K562 (cell line): ENCODE results near the gene EIF3K. TPM values are rescaled to one million over a fixed set of nuclear protein-coding genes. Genes with fewer than 3 reads are reported as not detected.

Experiments used
- ATAC-seq: fragments of 200-7000 bp; cut with Tn5 transposase; 3 replicates; pipeline ENCODE4 v1.9.1; 2020; ENCODE audit warnings: moderate library complexity
- BruUV-seq: library from RNA; stranded (reverse); fragments of 400-500 nt; replicated peaks from 2 replicates; lab custom pipeline; 2021; lab: Mats Ljungman, UMichigan
- CTCF ChIA-PET: fragments of 300-600 bp; formaldehyde crosslinking; extraction: SDS; loops from one replicate; lab custom pipeline; 2021; ENCODE audit warnings: low intra/inter-chr PET ratio; lab: Yijun Ruan, JAX
- POLR2A ChIA-PET: fragments of 300-600, 350-650 bp; sonication (Branson Sonifier 250); formaldehyde crosslinking; extraction: SDS; loops from one replicate; lab custom pipeline; 2021; ENCODE audit warnings: antibody characterized with exemption, inconsistent platforms; lab: Yijun Ruan, JAX
- DNase-seq, 4 experiments: peaks; one replicate each; pipeline versions ENCODE4 v3.0.0 to v3.0.0-alpha.2; 2011 to 2018; ENCODE audit warnings: low spot score in 3 of 4, mixed read lengths in 3 of 4; ENCODE audit errors: extremely low read depth in 1 of 4
- FAIRE-seq: peaks from 2 replicates; lab custom pipeline; 2011; peaks lifted over from hg19 to GRCh38; lab: Jason Lieb, UNC
- H2AFZ ChIP-seq: 2 replicates; pipeline ENCODE4 v1.6.0; 2011; ENCODE audit warnings: low read depth, low read length, control low read depth, inconsistent platforms
- H3K27ac ChIP-seq: fragments of 200-600 bp; 3 replicates; pipeline ENCODE4 v1.8.0; 2011; ENCODE audit warnings: low read depth, mild to moderate bottlenecking, control low read depth, inconsistent platforms, low read length, moderate library complexity, mixed read lengths; ENCODE audit errors: extremely low read depth
- H3K27me3 ChIP-seq, 2 experiments: fragments of 300-600 bp in 1 of 2; 2 replicates in 1 of 2; 3 replicates in 1 of 2; pipeline versions ENCODE4 v1.6.0 to v1.8.0; 2011; ENCODE audit warnings: inconsistent platforms in 2 of 2, low read length in 2 of 2, mild to moderate bottlenecking in 1 of 2, mixed read lengths in 1 of 2, moderate library complexity in 1 of 2; ENCODE audit not compliant: control insufficient read depth in 2 of 2, insufficient read depth in 2 of 2
- H3K36me3 ChIP-seq: fragments of 300-600 bp; 3 replicates; pipeline ENCODE4 v1.8.0; 2011; ENCODE audit warnings: mild to moderate bottlenecking, low read length, inconsistent platforms; ENCODE audit not compliant: control insufficient read depth, insufficient read depth
- H3K4me1 ChIP-seq, 2 experiments: fragments of 200-600 bp in 1 of 2; replicated peaks in 1 of 2; 2 replicates in 1 of 2; 3 replicates in 1 of 2; pipeline versions ENCODE4 v1.5.1 to v1.8.0; 2011; ENCODE audit warnings: inconsistent platforms in 2 of 2, low read length in 2 of 2, mild to moderate bottlenecking in 1 of 2, mixed read lengths in 1 of 2, moderate library complexity in 1 of 2; ENCODE audit not compliant: control insufficient read depth in 2 of 2, insufficient read depth in 2 of 2
- H3K4me2 ChIP-seq: 2 replicates; pipeline ENCODE4 v1.6.1; 2011; ENCODE audit warnings: low read length, control low read depth, inconsistent platforms, mixed read lengths; ENCODE audit not compliant: insufficient read depth
- H3K4me3 ChIP-seq: fragments of 200-600 bp; sonication (generic), shearing (Covaris generic); 2 replicates; pipeline ENCODE4 v1.5.1; 2016; ENCODE audit warnings: control low read depth, inconsistent platforms
- H3K79me2 ChIP-seq: fragments of 200-600 bp; 3 replicates; pipeline ENCODE4 v1.8.0; 2011; ENCODE audit warnings: low read length, inconsistent platforms; ENCODE audit not compliant: control insufficient read depth, insufficient read depth
- H3K9ac ChIP-seq, 2 experiments: 2 replicates each; pipeline versions ENCODE4 v1.6.0 to v1.6.1; 2011; ENCODE audit warnings: low read depth in 2 of 2, low read length in 2 of 2, control low read depth in 1 of 2, inconsistent platforms in 1 of 2, mild to moderate bottlenecking in 1 of 2, mixed read lengths in 1 of 2; ENCODE audit not compliant: insufficient read depth in 1 of 2
- H3K9me1 ChIP-seq: one replicate; pipeline ENCODE4 v1.6.0; 2011; ENCODE audit warnings: inconsistent platforms, mild to moderate bottlenecking, low read length, moderate library complexity; ENCODE audit not compliant: control insufficient read depth, insufficient read depth
- H3K9me3 ChIP-seq: replicated peaks from 2 replicates; pipeline ENCODE4 v1.5.1; 2011; ENCODE audit warnings: low read depth, low read length, inconsistent platforms; ENCODE audit not compliant: control insufficient read depth, insufficient read depth
- H4K20me1 ChIP-seq: replicated peaks from 2 replicates; pipeline ENCODE4 v1.6.1; 2011; ENCODE audit warnings: low read length, inconsistent platforms, mixed read lengths; ENCODE audit not compliant: control insufficient read depth, insufficient read depth
- BCLAF1 ChIP-seq, 2 experiments: fragments of 450-650 bp in 1 of 2; IDR thresholded peaks; 2 replicates each; pipeline ENCODE4 v1.6.1; 2011 to 2017; ENCODE audit warnings: low read depth in 2 of 2, antibody characterized with exemption in 1 of 2, borderline replicate concordance in 1 of 2, low read length in 1 of 2, mild to moderate bottlenecking in 1 of 2, mixed read lengths in 1 of 2; ENCODE audit not compliant: control insufficient read depth in 1 of 2
- BHLHE40 ChIP-seq: IDR thresholded peaks from 2 replicates; pipeline ENCODE4 v1.6.1; 2011; ENCODE audit warnings: low read length, improper control_type of control experiment
- CREB3L1 ChIP-seq: fragments of 450-650 bp; IDR thresholded peaks from 2 replicates; pipeline ENCODE4 v1.6.1; 2014; ENCODE audit warnings: low read depth, mild to moderate bottlenecking, moderate library complexity, borderline replicate concordance
- DEAF1 ChIP-seq: fragments of 450-650 bp; formaldehyde crosslinking; IDR thresholded peaks from 2 replicates; pipeline ENCODE4 v1.4.0; 2020; ENCODE audit warnings: mild to moderate bottlenecking, moderate library complexity
- ERF ChIP-seq: fragments of 450-650 bp; formaldehyde crosslinking; IDR thresholded peaks from 2 replicates; pipeline ENCODE4 v1.4.0; 2020; ENCODE audit warnings: mild to moderate bottlenecking, mixed read lengths
- FOXJ2 ChIP-seq: fragments of 200-800 bp; sonication (Bioruptor generic); IDR thresholded peaks from 2 replicates; pipeline ENCODE4 v1.6.1; 2016; ENCODE audit warnings: missing genetic modification characterization, missing compliant biosample characterization
- POU5F1 ChIP-seq: fragments of 150-350 bp; IDR thresholded peaks from 2 replicates; pipeline ENCODE4 v1.6.1; 2014; ENCODE audit warnings: borderline replicate concordance, low read length, low read depth, mild to moderate bottlenecking; ENCODE audit not compliant: partially characterized antibody
- RCOR1 ChIP-seq, 2 experiments: IDR thresholded peaks; 2 replicates each; pipeline ENCODE4 v1.6.1; 2012; ENCODE audit warnings: low read depth in 2 of 2, low read length in 2 of 2, borderline replicate concordance in 1 of 2, improper control_type of control experiment in 1 of 2
- TEAD4 ChIP-seq, 2 experiments: sonication (generic) in 1 of 2; formaldehyde crosslinking in 1 of 2; IDR thresholded peaks; 2 replicates each; pipeline versions ENCODE4 v1.6.1 to v1.8.0; 2012 to 2022; ENCODE audit warnings: borderline replicate concordance in 1 of 2, inconsistent platforms in 1 of 2, low read length in 1 of 2, mild to moderate bottlenecking in 1 of 2, missing genetic modification reagents in 1 of 2
- ZC3H8 ChIP-seq: fragments of 450-650 bp; IDR thresholded peaks from 2 replicates; pipeline ENCODE4 v1.6.1; 2017
- ZNF212 ChIP-seq: fragments of 450-650 bp; formaldehyde crosslinking; IDR thresholded peaks from 2 replicates; pipeline ENCODE4 v1.4.0; 2020; ENCODE audit warnings: mild to moderate bottlenecking
- ZNF639 ChIP-seq, 2 experiments: fragments of 200-800 bp in 1 of 2; sonication (Bioruptor generic) in 1 of 2; sonication (generic) in 1 of 2; formaldehyde crosslinking in 1 of 2; IDR thresholded peaks in 1 of 2; conservative IDR thresholded peaks in 1 of 2; 2 replicates each; pipeline versions ENCODE4 v1.5.0 to v1.6.1; 2016 to 2020; ENCODE audit warnings: missing compliant biosample characterization in 1 of 2, missing genetic modification characterization in 1 of 2, missing genetic modification reagents in 1 of 2
- WGBS: fragments of 100-300 bp; shearing (Covaris generic); methylation state at CpG from one replicate; pipeline ENCODE4 v1.1.6; 2016; ENCODE audit warnings: low coverage, mixed read lengths; ENCODE audit not compliant: insufficient coverage; ENCODE audit errors: missing lambda C conversion rate; 5-methylcytosine and 5-hydroxymethylcytosine counted together
- in situ Hi-C: fragments of 300-500 bp; cut with MboI; formaldehyde crosslinking; loops from 4 replicates; pipeline ENCODE4 v1.15.0; 2018; ENCODE audit warnings: inconsistent platforms, mixed read lengths
- intact Hi-C: fragments of 100-400 bp; cut with micrococcal nuclease; formaldehyde crosslinking; loops from 2 replicates; pipeline ENCODE4 v1.14.2; 2022
- polyA plus RNA-seq, 8 experiments: library from polyadenylated mRNA; depleted of rRNA in 4 of 8; stranded (reverse) in 5 of 8; unstranded in 3 of 8; fragments of >200 nt; fragmentation: Nextera tagmentation in 2 of 8; fragmentation: Illumina TruSeq in 1 of 8; extraction: Ambion mirVana in 2 of 8; extraction: Trizol in 1 of 8; gene quantifications; 2 replicates each; pipeline versions ENCODE4 v1.2.1 to v1.2.3, GENCODE V29; 2011 to 2014; ENCODE audit warnings: inconsistent platforms in 1 of 8, missing spikeins in 1 of 8
- total RNA-seq, 7 experiments: library from RNA; depleted of rRNA in 6 of 7; stranded (reverse); fragments of >200 nt in 6 of 7; fragmentation: Illumina TruSeq in 2 of 7; extraction: Trizol in 2 of 7; gene quantifications; 2 replicates each; pipeline versions ENCODE4 v1.2.1 to v1.2.3, GENCODE V29; 2011 to 2021; ENCODE audit warnings: low replicate concordance in 1 of 7

The EIF3K gene
- total and polyA plus RNA-seq, 9 of the 15 experiments (the other 6 are each of a cell fraction or from before 2014, with no cell fraction given) = 387 to 1,827 (median 733) TPM

DNA sequence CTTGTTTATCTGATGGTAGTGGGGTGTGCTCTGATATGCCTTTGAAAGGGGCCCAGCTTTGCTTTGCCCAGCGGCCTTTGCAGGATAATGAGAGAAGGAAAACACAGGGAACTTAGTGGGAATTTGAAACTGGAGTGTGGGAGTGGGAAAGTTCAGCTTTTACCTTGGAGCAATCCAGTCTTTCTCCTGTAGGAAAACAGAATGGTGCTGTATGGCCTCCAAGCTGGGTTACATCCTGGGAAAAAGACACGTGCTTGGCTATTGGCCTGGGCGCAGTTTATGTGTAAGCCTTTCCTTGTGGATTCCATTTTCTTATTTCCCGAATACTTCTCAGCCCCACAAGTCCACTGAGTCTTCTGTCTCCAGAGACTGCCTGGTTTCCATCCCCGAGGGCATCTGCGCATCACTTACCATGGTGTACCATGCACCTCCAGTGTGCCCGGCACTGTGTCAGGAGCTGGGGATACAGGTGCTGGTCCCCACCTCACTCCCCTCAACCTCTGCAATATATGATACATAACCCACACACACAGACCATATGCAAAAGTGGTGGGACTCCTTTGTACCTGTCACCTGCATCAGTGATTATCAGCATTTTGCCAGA, 60.0 kb downstream of the EIF3K start:
- H2AFZ ChIP-seq = no peak overlapping the region
- peak overlapping the region; percentile 39 to 84; a peak in 3 of 4 replicates for H3K9ac ChIP-seq
- in situ Hi-C loops (no loop called here), intact Hi-C loops (loop anchor here (5.0 kb wide), 2 partner anchors 42 to 48 kb away; no protein-coding TSS in a partner anchor)
- ChIA-PET POLR2A (interaction anchor here (0.6 to 1.2 kb wide), 5 partner anchors 10 to 1695 kb away, joined by 3 to 6 read pairs (median 3); no protein-coding TSS in a partner anchor), CTCF (no interaction called here)
- H4K20me1 ChIP-seq = peaks cover 7% of the 10 kb centered on the region; the same call in 1 of the 2 replicates
- peaks cover 64% of the 10 kb centered on the region for H3K36me3 ChIP-seq
- peaks cover 3% of the 10 kb centered on the region for H3K9me1 ChIP-seq
- 80% methylated on average over 7 of the region's 7 CpGs for WGBS
- peak overlapping the region; percentile 47 for H3K4me2 ChIP-seq
- DNase-seq (no peak), ATAC-seq (no peak), FAIRE-seq (no peak)
- no peak overlapping the region for H3K4me3 ChIP-seq
- H3K27ac ChIP-seq = peak overlapping the region; percentile 63
- BruUV-seq = no TSS peak
- no peaks in the 10 kb centered on the region for H3K27me3 ChIP-seq
- H3K9me3 ChIP-seq = peaks cover 7% of the 10 kb centered on the region
- H3K4me1 ChIP-seq = peaks cover 74 to 90% of the 10 kb centered on the region in 2 experiments
- H3K79me2 ChIP-seq = peaks cover 97% of the 10 kb centered on the region
- TF ChIP-seq CREB3L1 (no peak), TEAD4 (IDR thresholded peaks at IDR 0.05; ENCODE audit: low read length) (0 out of 2 replicates have a peak, but pooled peaks have one; percentile 5), TEAD4 (CRISPR knock-in tag; IDR thresholded peaks at IDR 0.05; ENCODE audit: borderline replicate concordance) (no peak), ZNF639 (CRISPR knock-in tag; conservative IDR thresholded peaks at IDR 0.05 in 1 of 2, IDR thresholded peaks at IDR 0.05 in 1 of 2) (no peak), POU5F1 (no peak), ERF (no peak), ZNF212 (CRISPR knock-in tag) (no peak), BCLAF1 (IDR thresholded peaks at IDR 0.05; ENCODE audit: borderline replicate concordance in 1 of 2, control insufficient read depth in 1 of 2, low read depth in 2 of 2, low read length in 1 of 2) (no peak), ZC3H8 (no peak), BHLHE40 (no peak), DEAF1 (CRISPR knock-in tag) (no peak), RCOR1 (IDR thresholded peaks at IDR 0.05; ENCODE audit: borderline replicate concordance in 1 of 2, low read depth in 2 of 2, low read length in 2 of 2) (no peak), FOXJ2 (tag) (no peak)
